HG03280 (cell line): ENCODE results near the gene MYDGF.

Experiments used
- ATAC-seq: cut with Tn5 transposase; IDR thresholded peaks from one replicate; pipeline ENCODE4 v1.9.1; 2021; ENCODE audit warnings: mild to moderate bottlenecking, moderate library complexity; ENCODE audit not compliant: unreplicated experiment

The MYDGF gene

DNA sequence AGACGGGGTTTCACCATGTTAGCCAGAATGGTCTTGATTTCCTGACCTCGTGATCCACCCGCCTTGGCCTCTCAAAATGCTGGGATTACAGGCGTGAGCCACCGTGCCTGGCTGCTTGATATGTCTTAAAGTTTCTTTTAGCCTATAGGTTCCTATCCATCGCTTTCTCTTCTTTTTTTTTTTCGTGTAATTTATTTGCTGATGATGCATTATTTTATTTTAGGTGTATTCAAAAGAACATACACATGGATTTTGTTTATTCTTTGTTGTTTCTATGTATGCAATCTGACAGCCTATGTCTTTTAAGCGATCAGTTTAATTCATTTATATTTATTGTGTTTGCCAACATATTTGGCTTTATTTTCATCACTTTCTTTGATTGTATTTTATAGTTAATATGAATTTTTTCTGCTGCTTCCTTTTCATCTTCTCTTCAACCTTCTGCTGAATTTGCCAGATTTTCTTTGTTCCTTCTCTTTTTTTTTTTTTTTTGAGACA is 56.8 kb downstream of the MYDGF start:
- ATAC-seq: no peak

GRCh38 chr19:4609878-4610511 is 60.1 kb downstream of the MYDGF start:
- ATAC-seq: no peak
